ENCODE results near the gene FBXL7.

The FBXL7 gene

DNA sequence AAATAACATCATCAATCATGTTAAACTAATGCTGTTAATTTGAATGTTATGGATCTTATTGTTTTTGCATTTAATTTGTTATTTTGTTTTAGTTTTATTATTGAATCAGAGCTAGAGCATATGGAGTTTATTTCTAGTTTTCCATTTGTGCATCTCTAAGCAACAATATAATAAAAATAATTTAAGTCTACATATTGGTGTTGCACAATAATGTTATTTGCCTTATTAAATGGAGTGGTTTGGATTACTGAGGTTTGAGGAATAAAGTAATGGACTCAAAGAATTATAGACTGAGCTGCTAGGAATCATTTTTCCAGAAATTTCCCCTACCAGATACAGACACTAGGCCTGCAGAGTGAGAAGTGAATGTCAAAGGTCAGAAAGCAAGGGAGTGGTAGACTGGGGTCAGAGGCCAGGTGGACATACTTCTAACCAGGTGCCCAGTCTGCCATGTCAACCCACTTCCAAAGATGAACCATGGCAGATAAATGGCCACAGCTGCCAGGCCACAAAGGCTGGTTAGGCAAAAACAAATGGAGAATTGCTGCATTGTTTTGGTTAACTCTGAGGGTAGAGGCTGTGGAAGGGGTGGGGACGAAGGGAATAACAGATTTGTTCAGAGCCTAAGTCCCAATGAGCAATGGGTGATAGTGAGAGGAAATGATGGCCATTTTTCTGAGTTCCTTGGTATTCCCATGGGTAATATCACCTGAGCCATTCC, 113.1 kb downstream of the FBXL7 start:
- no peak for DNase-seq (ENCODE audit: low read depth, low spot score)

DNA sequence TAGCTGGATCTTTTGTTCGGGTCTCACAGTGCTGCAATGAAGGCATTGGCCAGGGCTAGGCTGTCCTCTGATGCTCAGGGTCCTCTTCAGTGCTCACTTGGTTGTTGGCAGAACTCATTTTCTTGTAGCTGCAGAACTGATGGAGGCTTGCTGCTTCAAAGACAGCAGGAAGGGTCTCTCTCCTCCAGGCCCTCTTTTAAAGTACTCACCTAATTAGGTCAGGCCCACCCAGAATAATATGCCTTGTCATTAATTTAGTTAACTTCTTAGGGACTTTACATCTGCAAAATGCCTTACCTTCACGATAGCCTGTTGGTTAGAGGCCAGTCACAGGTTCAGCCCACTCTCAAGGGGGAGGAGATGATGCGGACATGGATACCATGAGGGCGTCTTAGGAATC, 114.7 kb downstream of the FBXL7 start:
- no peak for DNase-seq (ENCODE audit: low read depth, low spot score)

DNA sequence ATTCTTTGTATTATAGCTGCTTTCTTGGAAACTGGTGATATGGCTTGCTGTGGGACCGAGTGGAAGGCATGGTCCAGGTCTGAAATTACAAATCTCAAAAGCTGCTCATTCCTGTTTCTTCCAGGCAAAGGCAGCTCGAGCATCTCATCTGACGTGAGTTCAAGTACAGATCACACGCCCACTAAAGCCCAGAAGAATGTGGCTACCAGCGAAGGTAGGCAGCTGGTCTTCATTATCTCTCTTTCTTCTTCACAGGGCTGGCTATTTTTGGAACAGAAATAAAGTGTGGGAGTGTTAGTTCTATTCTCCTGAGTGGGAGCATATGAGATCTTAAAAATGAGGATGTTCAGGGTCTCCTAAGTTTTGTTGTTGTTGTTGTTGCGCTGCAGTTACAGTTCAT, 115.9 kb downstream of the FBXL7 start:
- DNase-seq (ENCODE audit: low read depth, low spot score) = no peak

DNA sequence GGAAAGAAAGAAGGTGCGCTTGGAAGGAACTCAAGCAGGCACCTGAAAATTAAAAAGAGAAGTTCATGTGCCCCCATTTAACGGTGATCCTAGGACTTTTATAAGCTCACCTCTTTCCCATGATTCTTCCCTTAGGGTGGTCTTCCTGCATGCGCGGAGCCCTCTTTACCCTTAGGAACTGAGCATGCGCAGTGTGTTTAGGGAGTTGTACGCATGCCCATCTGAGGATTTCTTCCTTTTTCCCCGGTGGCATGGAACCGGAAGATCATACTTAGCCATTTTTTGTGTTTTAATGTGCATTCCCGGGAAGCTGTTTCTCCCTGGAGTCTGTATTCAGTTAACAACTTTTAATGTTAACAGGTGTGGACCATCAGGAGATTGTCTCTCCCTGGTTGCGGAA, 119.0 kb downstream of the FBXL7 start:
- no peak for DNase-seq (ENCODE audit: low read depth, low spot score)

DNA sequence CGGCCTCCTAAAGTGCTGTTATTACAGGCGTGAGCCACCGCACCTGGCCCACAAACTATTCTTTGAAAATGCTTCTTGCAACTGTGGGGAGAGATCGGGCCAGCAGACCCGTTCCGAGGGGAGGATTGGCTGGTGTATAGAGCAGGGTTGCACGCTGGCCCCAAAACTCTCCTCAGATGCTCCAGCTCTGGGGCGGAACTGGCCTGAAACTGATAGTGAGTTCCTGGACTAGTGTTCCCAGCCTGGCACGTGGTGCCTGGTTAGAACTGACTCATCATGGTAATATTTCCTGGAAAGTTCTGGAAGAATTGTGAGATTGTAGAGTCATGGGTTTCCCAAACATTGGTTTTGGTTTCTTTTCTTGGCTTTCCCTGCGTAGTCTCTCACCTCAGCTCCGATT, 120.5 kb downstream of the FBXL7 start:
- no peak for DNase-seq (ENCODE audit: low read depth, low spot score)

DNA sequence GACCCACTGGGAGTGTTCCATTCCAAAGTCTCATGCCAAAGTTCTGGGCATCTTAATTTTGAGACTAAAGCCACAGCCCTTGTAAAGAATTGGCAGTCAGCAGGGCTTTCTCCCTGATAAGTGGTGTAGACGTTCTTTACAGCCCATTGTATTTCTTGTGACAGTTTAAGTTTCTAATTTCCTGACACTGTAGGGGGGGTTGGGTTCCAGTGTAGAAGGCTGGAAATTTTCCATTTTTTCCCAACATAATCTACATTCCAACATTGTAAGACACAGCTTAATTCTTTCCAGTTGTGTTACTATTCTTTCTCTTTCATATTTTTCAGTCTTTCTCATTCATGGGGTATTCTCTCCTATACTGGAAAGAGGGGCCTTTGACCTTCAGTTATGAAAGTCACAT, 121.1 kb downstream of the FBXL7 start:
- DNase-seq (ENCODE audit: low read depth, low spot score) = no peak

DNA sequence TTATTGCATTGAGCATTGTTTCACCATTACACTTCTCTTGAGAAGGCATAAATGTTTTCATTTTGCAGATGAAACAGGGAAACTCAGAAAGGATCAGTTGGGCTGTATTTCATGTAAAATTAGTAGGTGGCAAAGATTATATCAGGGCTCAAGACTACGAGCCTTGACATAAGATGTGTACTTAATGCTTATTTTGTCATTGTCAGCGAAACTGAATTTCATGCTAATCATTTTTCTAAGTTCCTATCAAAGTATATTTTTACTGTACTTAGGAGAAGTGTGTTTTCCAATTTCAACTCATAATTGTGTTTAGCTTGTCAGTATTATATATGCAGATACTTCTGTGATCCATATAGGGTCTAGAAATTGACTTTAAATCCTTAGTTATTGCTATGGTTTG, 123.8 kb downstream of the FBXL7 start:
- no peak for DNase-seq (ENCODE audit: low read depth, low spot score)

DNA sequence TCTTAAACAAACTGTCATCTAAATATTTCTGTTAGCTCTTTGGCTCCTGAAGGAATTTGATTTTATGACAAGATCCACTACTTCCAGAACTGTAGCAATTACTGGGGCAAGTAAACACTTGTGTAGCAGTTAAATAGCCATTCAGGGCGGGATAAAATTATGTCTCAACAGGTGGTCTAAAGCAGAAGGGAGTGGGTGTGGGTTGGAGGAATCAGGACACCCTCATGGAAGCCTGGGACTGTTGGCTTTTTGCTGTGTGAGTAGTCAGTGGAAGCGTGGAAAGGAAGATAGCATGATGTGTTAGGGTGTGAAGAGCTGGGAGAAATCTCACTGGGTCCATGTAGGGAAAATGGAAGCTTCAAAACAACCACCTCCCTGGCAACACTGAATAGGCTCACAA, 127.1 kb downstream of the FBXL7 start:
- no peak for DNase-seq (ENCODE audit: low read depth, low spot score)

DNA sequence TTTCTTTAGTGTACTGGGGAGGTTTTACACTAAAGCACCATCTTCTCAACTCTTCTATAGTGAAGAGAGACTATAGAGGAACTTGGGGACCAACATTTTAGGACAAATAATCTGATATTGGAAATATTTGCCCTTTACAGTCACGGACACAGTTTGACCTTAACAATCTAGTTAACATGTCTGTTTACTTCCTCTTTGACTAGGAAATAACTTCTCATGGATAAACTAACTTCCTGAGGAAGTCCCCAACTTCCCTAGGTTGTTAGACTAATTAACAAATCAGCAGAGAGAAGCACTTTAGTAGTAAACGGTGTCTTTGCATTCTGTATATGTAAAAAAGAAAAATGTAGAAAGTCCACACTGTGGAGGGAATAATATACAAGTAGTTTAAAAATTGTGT, 127.7 kb downstream of the FBXL7 start:
- no peak for DNase-seq (ENCODE audit: low read depth, low spot score)

DNA sequence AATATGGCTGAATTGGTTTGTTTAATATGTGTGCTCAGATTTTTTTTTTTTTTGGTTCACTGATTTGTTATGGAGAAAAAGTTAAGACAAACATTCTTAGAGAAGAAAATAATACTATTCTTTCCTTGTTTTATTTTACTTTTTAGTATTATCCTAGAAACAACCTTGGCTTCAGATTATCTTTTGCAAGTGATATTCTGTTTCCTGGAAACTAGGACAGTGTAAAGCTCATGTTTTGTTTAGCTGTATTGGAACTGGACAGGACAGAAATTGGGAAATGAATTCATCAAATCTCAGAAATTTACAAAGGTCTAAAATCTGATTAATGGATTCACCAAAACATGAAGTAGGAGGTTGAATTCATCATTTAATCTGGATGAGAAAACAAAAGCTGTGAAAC, 130.5 kb downstream of the FBXL7 start:
- no peak for DNase-seq (ENCODE audit: low read depth, low spot score)

DNA sequence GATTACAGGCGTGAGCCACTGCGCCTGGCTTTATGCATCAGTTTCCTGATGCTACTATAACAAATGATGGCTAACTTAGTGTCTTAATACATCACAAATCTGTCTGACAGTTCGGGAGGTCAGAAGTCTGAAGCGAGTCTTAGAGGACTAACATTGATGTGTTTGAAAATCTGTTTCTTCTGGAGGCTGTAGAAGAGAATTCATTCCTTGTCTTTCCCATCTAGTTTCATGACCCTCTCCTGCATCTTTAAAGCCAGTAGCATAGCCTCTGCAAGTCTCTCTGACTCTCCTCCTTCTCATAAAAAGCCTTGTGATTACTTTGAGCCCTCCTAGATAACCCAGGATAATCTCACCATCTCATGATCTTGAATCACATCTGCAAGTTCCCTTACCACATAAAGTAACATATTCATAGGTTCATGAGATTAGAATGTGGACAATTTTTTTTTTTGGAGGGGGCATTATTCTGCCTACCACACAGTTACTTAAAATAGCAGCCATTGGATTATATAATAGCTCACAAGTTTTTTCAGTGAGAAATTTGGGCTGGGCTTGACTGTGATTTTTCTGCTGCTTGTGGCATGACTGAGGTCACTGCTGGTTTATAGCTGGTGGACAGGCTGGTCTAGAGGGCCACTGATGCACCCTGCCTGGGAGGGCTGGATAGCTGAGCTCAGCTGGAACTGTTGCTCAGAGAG, 134.8 kb downstream of the FBXL7 start:
- no peak for DNase-seq (ENCODE audit: low read depth, low spot score)

DNA sequence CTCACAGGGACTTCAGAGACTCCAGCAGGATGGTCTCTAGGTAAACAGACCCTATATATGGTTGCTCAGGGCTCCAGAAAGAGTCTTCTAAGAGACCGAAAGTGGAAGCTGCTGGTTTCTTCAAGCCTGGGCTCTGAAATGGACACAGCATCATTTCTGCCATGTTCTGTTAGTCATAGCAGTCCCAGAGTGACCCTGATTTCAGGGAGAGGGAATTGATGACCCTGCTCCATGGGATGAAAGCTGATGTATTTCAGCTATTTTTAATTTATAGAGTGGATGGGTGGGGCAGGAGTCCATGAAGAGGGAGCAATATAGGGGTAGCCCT, 135.3 kb downstream of the FBXL7 start:
- no peak for DNase-seq (ENCODE audit: low read depth, low spot score)

DNA sequence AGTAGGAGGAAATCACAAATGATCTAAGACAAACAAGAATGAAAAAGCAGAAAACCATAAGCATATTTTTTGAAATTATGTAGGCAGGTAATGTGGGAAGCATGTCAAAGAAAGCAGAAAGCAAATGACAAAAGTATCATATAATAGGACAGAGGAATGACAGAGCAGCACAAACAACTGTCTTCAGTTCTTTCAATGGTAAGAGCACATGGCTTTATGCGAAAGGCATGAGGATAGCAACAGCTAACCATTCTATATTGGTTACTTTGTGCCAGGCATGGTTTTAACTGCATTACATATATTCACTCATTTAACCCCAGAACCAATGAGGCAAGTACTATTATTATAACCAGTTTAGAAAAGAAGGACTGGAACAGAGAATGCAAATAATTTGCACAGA, 137.4 kb downstream of the FBXL7 start:
- no peak for DNase-seq (ENCODE audit: low read depth, low spot score)

DNA sequence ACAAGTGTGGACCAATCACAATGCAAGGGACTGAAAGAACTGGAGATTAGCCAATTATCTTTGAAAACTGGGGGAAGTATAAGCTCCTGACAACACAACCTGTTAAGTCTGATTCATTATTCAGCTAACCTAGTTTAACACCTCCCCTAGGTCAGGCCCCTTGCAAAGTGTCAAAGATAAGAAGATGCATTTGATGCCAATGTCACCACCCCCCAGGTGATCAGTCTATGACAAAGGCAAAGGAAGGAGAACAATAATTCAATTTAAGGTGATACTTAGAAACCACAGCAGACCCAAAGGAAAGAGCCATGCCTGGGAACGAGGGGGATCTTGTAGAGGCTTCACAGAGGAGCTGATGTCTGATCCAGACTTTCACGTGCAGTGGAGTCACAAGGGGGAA, 137.9 kb downstream of the FBXL7 start:
- DNase-seq (ENCODE audit: low read depth, low spot score) = no peak

DNA sequence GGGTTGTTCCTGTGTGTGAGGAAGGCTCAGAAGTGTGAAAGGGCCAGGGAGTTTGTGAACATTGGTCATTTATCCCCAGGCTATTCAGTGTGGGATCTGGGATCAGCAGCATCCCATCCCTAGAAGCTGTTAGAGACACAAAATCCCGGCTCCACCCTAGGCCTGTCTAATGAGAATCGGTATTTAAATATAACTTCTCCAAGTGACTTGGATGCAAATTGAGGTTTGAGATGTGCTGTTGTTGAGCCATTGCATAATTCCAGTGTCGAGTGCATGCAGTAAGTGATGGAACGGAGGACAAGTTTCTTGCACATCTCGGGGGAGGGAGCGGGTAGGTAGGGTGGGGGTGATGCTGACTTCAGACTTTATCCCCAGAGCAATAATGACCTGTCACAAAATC, 138.3 kb downstream of the FBXL7 start:
- DNase-seq (ENCODE audit: low read depth, low spot score) = no peak

DNA sequence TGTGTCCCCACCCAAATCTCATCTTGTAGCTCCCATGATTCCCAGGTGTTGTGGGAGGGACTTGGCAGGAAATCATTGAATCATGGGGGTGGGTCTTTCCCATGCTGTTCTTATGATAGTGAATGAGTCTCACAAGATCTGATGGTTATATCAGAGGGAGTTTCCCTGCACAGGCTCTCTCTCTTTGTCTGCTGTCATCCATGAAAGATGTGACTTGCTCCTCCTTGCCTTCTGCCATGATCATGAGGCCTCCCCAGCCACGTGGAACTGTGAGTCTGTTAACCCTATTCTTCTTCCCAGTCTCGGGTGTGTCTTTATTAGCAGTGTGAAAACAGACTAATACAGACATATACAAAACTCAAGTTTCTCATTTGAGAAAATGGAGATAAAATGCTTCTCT, 139.3 kb downstream of the FBXL7 start:
- DNase-seq (ENCODE audit: low read depth, low spot score) = no peak

DNA sequence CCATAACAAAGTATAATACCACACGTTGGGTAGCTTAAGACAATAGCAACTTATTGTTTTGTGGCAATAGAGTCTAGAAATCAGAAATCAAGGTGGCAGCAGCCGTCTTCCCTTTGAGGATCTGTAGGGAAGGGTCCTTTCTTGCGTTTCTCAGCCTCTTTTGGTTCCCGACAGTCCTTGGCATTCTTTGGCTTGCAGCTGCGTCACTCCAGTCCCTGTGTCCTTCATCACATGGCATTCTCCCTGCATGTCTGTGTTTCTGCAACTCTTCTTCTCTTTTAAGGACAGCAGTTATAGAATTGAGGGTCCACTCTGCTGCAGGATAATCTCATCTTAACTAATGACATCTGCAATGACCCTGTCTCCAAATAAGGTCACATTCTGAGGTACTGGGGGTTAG, 140.1 kb downstream of the FBXL7 start:
- DNase-seq (ENCODE audit: low read depth, low spot score) = no peak

DNA sequence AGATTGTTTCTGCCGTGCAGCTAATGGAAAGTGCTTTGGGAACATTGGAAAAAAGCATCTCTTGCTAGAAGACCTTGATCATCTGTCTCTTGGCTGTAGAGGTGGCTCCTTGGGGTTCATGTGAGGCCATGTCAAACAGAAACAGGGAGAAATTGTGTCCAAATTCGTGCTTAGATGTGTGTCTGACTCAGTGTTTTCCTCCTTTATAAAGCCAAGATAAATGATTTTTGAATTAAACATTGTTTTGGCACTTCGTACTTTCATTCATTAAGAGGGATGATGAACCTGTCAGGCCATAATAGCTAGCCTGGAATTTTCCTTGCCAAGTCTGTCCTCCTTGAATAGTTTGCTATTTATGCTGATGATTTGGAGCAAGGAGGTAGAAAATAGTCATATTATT, 143.8 kb downstream of the FBXL7 start:
- no peak for DNase-seq (ENCODE audit: low read depth, low spot score)

DNA sequence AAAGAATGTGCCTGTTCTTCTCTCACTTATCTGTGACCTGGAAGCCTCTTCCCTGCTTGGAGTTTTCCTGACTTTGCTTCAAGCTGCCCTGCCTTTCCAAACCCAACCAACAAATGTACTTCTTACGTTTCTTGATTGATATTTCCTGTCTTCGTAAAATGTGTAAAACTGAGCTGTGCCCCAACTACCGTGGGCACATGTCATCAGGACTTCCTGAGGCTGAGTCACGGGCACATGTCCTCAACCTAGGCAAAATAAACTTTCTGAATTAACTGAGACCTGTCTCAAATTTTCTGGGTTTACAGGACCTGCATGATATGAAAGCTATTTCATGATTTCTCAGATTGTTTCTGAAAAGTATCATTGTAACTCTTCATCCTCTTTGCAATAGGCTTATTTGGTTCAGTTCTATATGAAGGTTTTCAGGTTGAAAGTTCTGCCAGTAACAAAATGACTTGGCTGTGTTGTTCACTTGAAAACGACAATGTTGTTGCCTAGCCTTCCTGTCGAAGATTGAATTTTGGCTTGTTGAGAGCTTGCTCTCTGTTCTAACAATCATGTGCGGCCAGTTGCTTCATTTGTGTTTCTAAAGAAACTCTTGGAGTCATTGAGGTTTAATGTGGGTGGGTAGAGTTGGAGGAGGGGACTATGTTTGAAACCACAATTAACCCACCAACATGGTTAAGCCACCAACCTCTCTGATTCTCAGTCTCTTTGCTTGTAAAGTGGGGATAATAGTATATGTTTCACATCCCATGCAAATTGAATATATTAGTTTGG, 145.6 kb downstream of the FBXL7 start:
- peak; percentile 32 for DNase-seq (ENCODE audit: low read depth, low spot score)

DNA sequence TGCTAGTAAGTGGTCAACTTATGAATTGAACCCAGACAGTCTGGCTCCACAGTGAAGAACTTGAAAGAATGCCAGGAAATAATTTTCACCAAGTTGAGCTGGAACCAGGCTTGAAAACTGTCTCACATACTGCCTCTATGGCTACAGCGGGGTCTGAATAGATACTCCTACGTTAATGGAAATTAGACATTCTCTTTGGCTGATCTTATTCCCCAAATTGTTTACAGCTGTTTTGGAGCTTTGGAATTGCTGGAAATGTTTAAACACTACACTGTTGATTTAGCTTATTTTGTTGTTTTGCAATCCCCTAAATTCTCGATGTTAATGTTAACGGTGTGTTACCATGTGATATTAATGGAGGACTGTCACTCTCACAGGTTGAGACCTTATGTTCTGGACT, 146.4 kb downstream of the FBXL7 start:
- no peak for DNase-seq (ENCODE audit: low read depth, low spot score)

DNA sequence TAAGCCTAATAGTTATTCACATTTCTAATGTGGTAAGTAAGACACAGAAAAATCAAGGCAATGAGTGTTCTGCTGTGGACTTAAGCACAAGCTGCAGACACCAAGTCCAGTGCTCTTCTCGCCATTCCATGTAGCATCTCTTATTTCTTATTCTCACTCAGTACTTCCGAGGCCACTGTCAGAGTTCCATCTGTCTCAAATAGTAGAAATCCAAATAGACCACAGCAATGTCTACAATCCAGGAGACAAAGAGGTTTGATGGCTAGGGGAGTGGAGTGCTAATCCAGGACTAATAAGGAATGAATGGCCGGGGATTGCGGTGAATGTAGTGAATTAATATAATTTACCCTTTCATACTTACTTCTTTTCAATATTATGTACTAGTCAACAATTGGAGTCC, 147.3 kb downstream of the FBXL7 start:
- DNase-seq (ENCODE audit: low read depth, low spot score) = no peak

DNA sequence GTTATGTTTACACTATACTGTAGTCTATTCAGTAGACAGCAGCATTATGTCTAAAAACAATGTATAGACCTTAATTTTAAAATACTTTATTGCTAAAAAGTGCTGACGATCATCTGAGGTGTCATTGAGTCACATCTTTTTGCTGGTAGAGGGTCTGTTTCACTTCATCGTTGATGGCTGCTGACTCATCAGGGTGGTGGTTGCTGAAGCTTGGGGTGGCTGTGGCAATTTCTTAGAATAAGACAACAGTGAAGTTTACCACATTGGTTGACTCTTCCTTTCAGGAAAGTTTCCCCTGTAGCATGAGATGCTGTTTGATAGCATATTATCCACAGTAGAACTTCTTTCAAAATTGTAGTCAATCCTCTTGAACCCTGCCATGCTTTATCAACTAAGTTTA, 150.3 kb downstream of the FBXL7 start:
- no peak for DNase-seq (ENCODE audit: low read depth, low spot score)

DNA sequence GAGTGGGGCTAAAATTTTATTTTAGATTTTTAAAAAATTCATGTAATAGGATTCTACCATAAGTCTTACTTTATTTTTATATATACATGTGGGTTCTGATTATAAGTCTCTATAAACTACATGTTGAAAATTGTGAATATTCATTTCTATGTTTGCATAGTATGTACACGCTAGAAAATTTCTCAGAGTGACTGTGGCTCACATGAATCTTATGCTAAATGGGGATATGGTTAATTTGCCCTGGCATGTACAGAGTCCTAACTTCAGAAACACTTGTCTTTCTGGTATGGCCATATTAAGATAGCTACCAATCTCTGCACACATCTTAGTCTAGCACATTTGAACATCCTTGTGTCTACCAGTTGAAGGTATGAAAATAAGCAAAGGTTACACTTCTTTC, 154.8 kb downstream of the FBXL7 start:
- DNase-seq (ENCODE audit: low read depth, low spot score) = no peak
